ENCODE results near the gene PAEP.

Gene PAEP

DNA sequence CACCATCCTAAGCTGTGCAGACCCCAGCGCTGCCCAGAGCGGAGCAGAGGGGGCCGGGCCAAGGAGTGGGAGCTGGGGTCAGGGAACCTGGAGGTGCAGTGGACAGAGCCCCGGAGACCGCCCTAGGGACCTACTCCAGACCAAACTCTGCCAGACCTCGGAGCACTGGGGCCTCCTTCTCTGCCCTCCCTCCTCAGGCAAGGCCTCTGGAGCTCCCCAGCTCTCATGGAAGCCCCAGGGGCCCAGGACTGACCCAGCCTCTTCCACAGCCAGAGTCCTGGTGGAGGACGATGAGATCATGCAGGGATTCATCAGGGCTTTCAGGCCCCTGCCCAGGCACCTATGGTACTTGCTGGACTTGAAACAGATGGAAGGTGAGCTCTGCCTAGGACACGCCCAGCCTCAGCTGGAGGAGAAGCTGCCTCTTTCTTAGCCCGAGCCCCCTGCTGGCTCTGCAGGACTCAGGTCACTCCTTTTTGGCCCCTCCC lies 3.6 kb downstream of the PAEP start:
- Histone ChIP-seq H3K4me1 (ENCODE audit: control insufficient read depth in 1 of 2, insufficient read depth in 1 of 2, low read depth in 1 of 2, low read length in 1 of 2) (no peaks in the 10 kb centered on the region), H3K36me3 (no peaks in the 10 kb centered on the region), H3K27me3 (no peaks in the 10 kb centered on the region), H3K9me3 (no peaks in the 10 kb centered on the region), H3K27ac (no peak overlapping the region), H3K4me3 (ENCODE audit: low read depth in 1 of 2, low read length in 1 of 2) (no peak overlapping the region)
- TF ChIP-seq, protein P1, sequence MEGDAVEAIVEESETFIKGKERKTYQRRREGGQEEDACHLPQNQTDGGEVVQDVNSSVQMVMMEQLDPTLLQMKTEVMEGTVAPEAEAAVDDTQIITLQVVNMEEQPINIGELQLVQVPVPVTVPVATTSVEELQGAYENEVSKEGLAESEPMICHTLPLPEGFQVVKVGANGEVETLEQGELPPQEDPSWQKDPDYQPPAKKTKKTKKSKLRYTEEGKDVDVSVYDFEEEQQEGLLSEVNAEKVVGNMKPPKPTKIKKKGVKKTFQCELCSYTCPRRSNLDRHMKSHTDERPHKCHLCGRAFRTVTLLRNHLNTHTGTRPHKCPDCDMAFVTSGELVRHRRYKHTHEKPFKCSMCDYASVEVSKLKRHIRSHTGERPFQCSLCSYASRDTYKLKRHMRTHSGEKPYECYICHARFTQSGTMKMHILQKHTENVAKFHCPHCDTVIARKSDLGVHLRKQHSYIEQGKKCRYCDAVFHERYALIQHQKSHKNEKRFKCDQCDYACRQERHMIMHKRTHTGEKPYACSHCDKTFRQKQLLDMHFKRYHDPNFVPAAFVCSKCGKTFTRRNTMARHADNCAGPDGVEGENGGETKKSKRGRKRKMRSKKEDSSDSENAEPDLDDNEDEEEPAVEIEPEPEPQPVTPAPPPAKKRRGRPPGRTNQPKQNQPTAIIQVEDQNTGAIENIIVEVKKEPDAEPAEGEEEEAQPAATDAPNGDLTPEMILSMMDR (IDR thresholded peaks at IDR 0.05), result no peak

DNA sequence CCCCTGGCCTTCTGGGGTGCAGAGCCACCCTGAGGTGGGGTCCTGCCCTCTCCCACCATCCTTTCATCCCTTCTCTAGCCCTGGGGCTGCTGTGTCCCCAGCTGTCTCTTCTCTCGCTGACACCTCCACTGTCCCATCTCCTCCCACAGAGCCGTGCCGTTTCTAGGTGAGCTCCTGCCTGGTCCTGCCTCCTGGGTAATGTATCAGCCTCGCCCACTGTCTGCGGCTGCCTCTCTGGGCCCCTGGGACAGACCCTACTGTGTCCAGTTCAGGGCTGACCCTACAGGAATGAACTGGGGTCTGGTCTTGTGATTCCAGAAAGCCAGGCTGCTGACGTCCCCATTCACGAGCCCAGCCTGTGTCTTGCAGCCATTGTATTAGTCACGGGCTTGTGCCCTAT lies 4.1 kb downstream of the PAEP start:
- Histone ChIP-seq H3K36me3 (no peaks in the 10 kb centered on the region), H3K4me3 (ENCODE audit: low read depth in 1 of 2, low read length in 1 of 2) (no peak overlapping the region), H3K27ac (no peak overlapping the region), H3K9me3 (no peaks in the 10 kb centered on the region), H3K27me3 (no peaks in the 10 kb centered on the region), H3K4me1 (ENCODE audit: control insufficient read depth in 1 of 2, insufficient read depth in 1 of 2, low read depth in 1 of 2, low read length in 1 of 2) (no peaks in the 10 kb centered on the region)
- TF ChIP-seq, protein P1 (IDR thresholded peaks at IDR 0.05), result no peak

DNA sequence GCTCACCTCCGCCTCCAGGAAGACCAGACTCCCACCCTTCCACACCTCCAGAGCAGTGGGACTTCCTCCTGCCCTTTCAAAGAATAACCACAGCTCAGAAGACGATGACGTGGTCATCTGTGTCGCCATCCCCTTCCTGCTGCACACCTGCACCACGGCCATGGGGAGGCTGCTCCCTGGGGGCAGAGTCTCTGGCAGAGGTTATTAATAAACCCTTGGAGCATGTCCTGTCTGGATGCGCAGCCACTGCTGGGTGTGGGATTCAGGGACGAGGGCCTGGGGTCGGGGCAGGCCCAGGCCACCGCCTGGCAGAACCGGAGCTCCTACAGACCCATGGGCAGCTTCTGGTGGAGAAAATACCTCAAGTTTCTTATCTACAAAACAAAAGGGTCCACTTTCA lies 5.0 kb downstream of the PAEP start:
- no peak overlapping the region for H3K27ac ChIP-seq
- H3K36me3 ChIP-seq, result no peaks in the 10 kb centered on the region
- no peak overlapping the region for H3K4me3 ChIP-seq (ENCODE audit: low read depth in 1 of 2, low read length in 1 of 2)
- H3K9me3 ChIP-seq, result no peaks in the 10 kb centered on the region
- H3K27me3 ChIP-seq, result no peaks in the 10 kb centered on the region
- TF ChIP-seq, protein P1 (IDR thresholded peaks at IDR 0.05), result no peak
- H3K4me1 ChIP-seq (ENCODE audit: control insufficient read depth in 1 of 2, insufficient read depth in 1 of 2, low read depth in 1 of 2, low read length in 1 of 2), result no peaks in the 10 kb centered on the region

DNA sequence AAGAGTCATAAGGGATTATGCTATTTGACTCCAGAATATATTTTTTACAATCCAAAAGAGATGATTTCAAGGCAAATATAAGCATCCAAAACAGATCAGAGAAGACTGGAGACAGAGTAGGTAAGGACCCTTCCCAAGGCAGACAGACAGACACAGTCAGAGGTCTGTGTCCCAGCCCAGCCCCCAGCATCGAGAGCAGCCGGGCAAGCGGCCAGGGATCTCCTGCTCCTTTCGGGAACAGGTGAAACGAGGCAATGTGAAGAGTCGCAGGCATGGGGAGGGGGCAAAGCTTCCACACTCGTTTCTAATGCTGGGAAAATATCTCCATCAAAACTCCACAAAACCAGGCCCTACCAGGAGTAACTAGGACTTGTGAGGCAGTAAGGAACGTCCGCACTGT lies 5.8 kb downstream of the PAEP start:
- Histone ChIP-seq H3K4me1 (ENCODE audit: control insufficient read depth in 1 of 2, insufficient read depth in 1 of 2, low read depth in 1 of 2, low read length in 1 of 2) (no peaks in the 10 kb centered on the region), H3K4me3 (ENCODE audit: low read depth in 1 of 2, low read length in 1 of 2) (no peak overlapping the region), H3K27ac (no peak overlapping the region), H3K9me3 (no peaks in the 10 kb centered on the region), H3K36me3 (no peaks in the 10 kb centered on the region), H3K27me3 (no peaks in the 10 kb centered on the region)
- TF ChIP-seq, protein P1 (IDR thresholded peaks at IDR 0.05), result no peak

DNA sequence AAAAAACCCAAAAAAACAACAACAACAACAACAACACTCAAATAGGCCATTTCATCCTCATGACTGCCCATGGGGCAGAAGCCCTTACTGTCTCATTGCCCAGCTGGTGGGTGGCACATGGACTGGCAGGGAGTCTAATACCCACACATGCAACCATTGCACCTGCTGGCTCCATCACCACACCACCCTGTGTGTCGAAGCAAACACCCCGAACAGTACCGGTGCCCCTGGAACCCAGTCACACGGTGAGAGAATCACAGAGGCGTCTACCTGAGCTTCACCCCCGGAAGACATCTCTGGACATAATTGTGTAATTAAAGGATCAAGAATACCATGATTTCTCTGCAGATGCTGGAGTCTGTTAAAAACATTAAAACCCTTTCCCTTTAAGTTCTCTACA lies 6.5 kb downstream of the PAEP start:
- no peak overlapping the region for H3K4me3 ChIP-seq (ENCODE audit: low read depth in 1 of 2, low read length in 1 of 2)
- H3K27me3 ChIP-seq, result no peaks in the 10 kb centered on the region
- no peaks in the 10 kb centered on the region for H3K36me3 ChIP-seq
- TF ChIP-seq, protein P1 (IDR thresholded peaks at IDR 0.05), result no peak
- H3K4me1 ChIP-seq (ENCODE audit: control insufficient read depth in 1 of 2, insufficient read depth in 1 of 2, low read depth in 1 of 2, low read length in 1 of 2), result no peaks in the 10 kb centered on the region
- no peak overlapping the region for H3K27ac ChIP-seq
- no peaks in the 10 kb centered on the region for H3K9me3 ChIP-seq

DNA sequence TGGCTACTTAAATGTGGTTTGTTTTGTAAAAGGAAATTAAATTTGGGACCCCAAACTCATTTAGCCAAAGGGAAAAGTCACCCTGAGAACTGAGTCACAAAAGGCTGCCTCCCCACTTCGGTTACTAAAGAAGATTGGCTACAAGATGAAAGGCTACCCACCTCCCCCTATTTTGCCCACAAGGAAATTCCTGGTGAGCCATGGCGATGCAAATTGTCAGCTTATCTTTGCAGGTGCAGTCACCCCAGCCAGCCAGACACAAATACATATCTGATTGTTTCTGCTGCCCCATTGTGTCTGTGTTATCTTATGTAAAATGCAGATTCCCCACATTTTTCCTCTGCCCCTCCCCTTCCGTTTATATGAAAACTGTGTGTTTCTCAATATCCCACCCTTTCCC lies 8.9 kb downstream of the PAEP start:
- Histone ChIP-seq H3K36me3 (no peaks in the 10 kb centered on the region), H3K27me3 (no peaks in the 10 kb centered on the region), H3K9me3 (no peaks in the 10 kb centered on the region), H3K4me3 (ENCODE audit: low read depth in 1 of 2, low read length in 1 of 2) (no peak overlapping the region), H3K27ac (no peak overlapping the region), H3K4me1 (ENCODE audit: control insufficient read depth in 1 of 2, insufficient read depth in 1 of 2, low read depth in 1 of 2, low read length in 1 of 2) (no peaks in the 10 kb centered on the region)
- TF ChIP-seq, protein P1 (IDR thresholded peaks at IDR 0.05), result no peak
